Lower leg skin (tissue), 3 donors: ENCODE results near the gene IMMP2L.

ENCODE experiments used
- CTCF ChIP-seq, 3 donors: fragments of 450-650 bp; IDR thresholded peaks; one replicate each; pipeline ENCODE4 v1.5.1; 2016; ENCODE audit warnings: antibody characterized with exemption in 3 of 3, mild to moderate bottlenecking in 3 of 3, moderate library complexity in 2 of 3
- POLR2A ChIP-seq, 2 donors: fragments of 450-650 bp; IDR thresholded peaks; one replicate each; pipeline ENCODE4 v1.6.1; 2016 to 2017; ENCODE audit warnings: antibody characterized with exemption in 2 of 2, mild to moderate bottlenecking in 1 of 2, moderate library complexity in 1 of 2

- TF ChIP-seq POLR2A (IDR thresholded peaks at IDR 0.05) = no peak
- TF ChIP-seq CTCF (IDR thresholded peaks at IDR 0.05) = no peak
These were observed 53.9 kb downstream of the IMMP2L start for GRCh38 chr7:111508387-111508786.
